Ramos (cell line): ENCODE data around the gene FCGR3A.
"Not testable (repeated sequence)": the region's sequence is repeated elsewhere in the genome, so short reads cannot be mapped to it uniquely, and the experiment has no call there.

Source experiments
- in situ Hi-C: fragments of 300-500 bp; cut with MboI; formaldehyde crosslinking; loops from one replicate; pipeline ENCODE4 v1.14.3; 2022; ENCODE audit warnings: low sequenced_read_pairs; ENCODE audit not compliant: unreplicated experiment

FCGR3A gene

DNA sequence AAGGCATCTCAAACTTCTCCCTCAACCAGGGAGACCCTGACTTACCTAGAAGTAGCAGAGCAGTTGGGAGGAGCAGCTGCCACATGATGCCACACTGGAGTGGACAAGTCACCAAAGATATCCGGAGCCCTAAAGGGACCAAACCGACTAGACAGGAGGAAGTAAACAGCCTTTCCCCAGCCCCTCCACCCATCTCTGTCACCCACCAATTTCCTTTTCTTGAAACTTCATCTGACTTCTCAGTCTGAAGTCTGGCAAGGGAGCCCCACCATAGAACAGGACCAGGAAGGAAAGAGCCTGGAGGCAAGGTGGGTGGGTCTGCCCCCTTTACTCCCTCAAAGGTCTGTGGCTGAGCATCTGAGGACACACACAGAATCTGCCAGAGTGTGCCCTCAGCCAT, at the start of gene FCGR3A:
TSS of gene FCGR3A (minus strand) at position 167 of the 400 bp plus-strand sequence. CDS start at position 85, 82 bp downstream.
- in situ Hi-C loops, result no loop called here

DNA sequence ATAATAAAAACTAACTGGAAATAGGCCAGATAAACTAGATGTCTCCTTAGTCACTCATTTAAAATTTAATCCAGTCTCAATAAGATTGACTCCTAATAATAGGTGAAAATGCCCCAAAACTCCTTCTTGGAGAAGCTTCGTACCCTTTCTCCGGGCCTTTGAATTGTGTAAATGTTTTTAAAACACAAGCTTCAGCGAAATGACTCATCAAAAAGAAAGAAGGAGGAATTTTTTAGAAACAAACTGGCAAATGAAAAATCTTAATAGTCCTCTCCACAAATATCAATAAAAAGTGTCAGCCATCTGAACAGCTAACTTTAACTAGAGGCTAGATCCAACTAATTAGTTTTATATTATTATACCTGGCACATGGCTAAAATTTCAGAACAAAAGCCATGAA, 47.5 kb upstream of the FCGR3A start:
- in situ Hi-C loops, result not testable (repeated sequence)

DNA sequence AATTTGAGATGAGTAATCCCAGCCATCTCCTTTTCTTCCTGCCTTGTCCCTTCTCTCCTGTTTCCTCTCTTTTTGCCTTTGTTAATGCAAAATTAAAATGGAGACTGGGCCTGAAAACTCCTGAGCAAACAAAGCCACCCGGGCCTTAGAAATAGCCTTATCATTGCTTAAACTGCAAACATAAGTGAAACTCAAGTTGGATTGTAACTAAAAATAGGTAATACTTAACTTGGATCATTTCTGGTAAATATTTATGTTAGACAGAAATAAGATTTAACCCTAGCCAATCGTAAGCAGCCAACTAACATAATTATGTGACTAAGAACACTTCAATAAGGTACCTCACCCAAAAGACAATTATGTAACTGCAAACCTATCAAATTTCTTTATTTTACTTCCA, 46.0 kb upstream of the FCGR3A start:
- in situ Hi-C loops, result not testable (repeated sequence)

DNA sequence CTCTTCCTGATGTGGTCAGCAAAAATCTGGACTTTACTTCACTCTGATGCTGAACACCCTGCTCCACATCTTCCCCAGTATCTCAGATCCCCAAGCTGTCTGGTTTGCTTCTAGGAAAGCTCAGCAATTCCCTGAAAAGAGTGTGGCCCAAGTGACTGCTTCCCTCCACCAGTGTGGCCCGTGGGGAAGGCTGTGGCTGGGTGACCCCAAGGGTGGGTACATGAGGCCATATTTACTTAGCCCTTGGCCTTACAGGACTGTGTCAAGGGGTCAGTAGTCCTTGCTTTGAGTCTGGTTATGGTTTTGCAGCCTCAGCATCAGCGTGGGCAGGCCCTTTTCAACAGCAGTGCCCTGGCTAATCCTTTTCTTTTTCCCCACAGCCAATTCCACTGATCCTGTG, 45.6 kb upstream of the FCGR3A start:
- in situ Hi-C loops, result not testable (repeated sequence)

DNA sequence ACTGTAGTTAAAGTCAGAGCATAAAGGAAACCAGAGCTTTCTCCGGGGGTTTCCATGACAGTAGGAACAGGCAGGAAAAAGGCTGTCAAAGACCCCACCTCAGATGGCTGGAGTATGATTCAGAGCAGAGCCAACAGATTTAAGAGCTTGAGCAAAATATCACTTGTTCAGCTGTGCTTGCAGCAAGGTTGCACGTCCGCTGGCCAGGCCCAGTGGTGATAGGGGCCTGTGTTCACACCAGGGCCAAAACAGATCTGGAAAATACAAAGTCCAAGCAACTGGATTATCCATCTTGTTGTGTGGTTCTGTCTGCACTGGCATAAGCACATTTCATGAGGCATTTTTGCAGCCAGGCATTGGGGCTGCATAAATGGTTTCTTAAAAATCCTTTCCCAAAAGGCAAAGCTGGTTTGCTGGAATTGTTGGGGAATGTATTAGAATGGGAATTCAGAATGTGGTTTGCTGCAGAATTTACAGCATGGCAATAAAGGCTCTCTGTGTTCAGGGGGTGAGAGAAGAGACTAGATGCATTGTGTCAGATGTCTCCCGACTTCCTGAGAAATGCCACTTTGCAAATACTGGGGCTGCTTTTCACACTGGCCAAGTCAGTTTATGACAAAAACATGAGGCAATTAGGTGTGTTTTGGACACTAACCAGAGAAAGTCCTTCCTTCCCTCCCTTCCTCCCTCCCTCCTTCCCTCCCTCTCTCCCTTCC, 44.8 kb upstream of the FCGR3A start:
- in situ Hi-C loops, result not testable (repeated sequence)

DNA sequence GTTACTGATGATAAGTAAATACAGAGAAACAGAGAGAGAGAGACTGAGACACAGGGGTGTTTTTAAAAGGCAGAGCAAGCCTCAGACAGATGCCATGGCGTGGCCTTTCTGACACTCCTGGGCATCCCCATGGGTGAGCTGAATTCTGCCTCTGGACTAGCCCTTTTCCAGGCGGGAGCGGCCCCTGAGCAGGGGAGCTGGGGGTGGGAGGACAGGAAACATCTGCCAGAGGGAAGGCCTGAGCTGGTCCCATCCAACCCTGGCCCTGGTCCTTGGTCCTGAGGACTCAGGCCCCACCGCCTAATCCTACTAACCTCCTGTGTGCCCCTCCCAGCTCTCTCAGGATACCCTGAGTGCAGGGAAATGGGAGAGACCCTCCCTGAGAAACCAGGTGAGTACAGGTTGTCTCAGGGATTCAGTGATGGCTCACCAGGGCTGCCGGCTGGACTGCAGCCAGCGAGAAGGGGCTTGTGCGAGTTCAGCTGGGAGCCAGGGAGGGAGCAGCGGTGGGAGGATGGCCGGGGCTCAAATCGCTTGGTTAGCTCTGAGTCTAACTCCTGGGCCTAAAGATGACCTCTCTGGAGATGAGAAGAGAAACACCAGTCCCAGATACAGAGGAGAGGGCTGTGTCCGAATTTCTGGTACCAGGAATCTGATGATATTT, 43.6 kb upstream of the FCGR3A start:
- in situ Hi-C loops, result not testable (repeated sequence)

DNA sequence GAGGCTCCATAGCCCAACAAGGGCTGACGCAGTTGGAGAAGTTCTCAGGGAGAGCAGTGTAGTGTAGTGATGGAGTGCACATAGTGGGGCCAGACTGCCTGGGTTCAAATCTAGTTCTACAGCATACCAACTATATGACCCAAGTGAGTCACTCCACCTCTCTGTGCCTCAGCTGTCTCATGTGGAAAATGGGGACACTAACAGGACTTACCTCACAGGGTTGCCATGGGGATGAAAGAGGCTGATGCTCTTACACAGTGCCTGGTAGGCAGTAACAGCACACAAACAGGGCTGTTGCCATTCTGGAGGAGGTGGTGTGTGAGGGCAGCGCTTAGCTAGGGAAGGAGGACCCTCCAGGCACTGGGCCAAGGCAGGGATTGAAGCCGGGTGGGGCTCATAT, 43.0 kb upstream of the FCGR3A start:
- in situ Hi-C loops, result not testable (repeated sequence)

DNA sequence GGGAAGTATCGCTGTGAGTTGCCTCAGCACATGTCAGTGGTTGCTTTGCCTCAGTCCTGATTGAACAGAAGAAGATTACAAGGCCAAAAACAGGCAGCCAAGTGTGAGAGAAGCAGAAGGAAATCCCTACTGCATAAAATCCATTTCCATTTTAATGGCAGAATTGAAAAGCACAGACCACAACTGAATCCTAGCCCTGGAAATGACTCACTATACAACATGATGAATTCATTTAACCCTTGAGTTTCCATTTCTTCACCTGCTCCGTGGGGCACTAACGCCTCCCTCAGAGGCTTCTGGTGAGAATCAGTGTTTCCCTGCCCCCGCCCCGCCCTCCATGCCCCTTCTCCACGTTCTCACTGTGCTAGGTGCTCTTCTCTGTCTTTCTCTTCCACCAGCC, 40.3 kb upstream of the FCGR3A start:
- in situ Hi-C loops, result not testable (repeated sequence)

DNA sequence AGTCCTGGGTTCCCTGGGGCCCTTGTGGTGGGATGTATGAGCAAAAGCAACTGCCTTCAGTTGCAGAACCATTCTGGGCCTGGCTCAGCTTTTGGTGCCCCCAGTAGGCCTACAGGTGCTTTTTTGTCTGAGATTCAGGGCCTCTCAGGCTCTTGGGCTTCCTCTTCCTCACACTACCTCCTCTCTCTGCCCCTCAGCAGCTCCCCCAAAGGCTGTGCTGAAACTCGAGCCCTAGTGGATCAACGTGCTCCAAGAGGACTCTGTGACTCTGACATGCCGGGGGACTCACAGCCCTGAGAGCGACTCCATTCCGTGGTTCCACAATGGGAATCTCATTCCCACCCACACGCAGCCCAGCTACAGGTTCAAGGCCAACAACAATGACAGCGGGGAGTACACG, 39.7 kb upstream of the FCGR3A start:
- in situ Hi-C loops, result not testable (repeated sequence)

DNA sequence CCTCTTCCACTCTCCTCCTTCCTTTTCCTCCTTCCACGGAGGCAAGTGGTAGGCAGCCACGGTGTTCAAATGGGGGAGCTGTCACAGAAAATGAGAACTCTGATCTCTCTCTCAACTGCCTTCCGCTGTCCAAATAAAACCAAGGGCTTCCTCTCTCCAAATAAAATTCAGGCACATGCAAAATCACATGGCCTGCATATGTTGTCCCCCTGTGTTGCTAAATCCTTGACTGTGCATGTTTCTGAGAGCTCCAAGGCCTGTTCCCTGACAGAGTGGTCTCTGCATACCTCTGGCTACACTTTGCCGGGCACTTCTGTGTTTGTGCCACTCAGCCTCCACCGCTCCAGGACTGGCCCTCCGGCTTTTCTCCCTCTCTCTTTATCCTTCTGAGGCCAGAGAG, 39.0 kb upstream of the FCGR3A start:
- in situ Hi-C loops, result not testable (repeated sequence)

DNA sequence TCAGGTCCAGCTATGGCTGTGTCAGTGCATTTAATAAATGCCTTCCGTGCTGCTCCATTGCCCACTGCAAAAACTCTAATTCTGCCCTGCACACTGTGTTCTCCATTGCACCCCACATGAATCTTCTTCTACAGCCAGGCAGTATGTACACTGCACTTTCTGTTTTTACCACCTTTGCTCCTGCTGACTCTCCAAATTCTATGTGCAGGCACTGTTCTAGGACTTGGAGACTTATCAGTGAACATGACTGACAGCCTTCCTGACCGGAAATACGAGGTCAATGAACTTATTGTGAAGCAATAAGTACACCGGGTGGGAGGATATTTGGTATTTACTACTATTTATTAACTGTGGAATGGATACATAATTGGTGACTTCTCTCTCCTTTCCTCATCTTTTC, 33.3 kb upstream of the FCGR3A start:
- in situ Hi-C loops, result not testable (repeated sequence)

DNA sequence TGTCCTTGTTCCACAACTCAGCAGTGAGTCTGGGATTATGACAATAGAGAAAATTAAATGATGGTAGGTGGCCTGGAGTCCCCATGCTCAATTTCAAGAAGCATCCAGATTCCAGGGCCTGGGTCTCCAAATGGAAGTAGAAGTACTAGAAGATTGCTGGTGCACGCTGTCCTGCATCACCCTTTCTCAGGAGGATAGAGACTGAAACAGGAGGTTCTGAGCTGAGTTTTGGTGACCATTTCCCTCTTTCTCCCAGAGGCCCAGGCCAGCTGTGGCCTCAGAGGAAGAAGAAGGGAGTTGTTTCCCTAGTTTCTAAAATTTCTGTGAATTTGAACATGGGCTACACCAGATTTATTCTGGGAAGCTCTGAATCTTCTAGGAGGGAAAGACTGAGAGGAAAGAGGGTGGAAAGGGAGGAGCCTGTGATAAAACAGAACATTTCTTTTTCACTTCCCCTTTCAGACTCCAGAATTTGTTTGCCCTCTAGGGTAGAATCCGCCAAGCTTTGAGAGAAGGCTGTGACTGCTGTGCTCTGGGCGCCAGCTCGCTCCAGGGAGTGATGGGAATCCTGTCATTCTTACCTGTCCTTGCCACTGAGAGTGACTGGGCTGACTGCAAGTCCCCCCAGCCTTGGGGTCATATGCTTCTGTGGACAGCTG, 31.4 kb upstream of the FCGR3A start:
- in situ Hi-C loops, result not testable (repeated sequence)

DNA sequence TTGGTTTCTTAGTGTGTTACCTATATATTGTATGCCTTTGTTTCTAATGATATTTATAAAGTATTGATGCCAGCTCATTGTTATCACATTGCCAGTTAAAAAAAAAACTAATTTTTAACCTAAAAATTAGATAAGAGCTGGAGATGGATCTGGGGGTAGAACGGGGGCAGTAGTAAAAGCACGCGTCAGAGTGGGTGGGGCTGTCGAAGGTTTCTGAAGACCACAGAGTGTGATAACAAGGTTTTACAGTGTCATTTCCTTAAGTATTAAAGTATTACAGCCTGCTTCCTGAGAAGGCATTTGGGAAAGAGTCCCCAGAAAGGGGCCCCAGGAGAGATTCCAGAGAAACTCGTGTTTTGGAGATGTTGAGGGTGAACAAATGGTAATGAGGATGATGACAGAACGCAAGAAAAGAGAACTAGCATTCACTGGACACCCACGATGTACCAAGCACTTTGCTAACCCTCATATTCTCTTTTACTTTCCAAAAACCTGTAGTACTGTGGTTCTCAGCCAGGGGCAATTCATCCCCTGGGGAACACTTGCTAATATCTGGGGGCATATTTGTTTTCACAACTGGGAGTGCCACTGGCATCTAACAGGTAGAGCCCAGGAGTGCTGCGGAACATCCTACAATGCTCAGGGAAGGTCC, 30.4 kb upstream of the FCGR3A start:
- in situ Hi-C loops, result not testable (repeated sequence)

DNA sequence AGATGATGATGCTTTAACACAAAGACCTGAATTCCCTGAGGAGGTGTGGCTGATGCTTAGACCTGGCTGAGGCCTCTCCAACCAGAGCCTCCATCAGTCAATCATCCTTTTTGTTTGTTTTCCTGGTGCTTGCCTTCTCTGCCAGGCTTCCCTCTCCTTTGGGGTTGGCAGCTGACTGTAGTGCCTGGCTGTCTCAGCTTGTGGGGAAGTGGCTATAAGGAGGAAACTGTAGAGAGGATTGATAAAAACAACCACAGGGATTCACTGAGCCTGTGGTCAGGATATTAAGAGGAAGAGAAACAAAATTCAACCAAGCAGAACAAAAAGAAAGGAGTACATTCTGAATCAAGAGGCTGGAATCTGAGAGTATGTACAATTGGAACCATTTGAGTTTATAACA, 27.1 kb upstream of the FCGR3A start:
- in situ Hi-C loops, result not testable (repeated sequence)

DNA sequence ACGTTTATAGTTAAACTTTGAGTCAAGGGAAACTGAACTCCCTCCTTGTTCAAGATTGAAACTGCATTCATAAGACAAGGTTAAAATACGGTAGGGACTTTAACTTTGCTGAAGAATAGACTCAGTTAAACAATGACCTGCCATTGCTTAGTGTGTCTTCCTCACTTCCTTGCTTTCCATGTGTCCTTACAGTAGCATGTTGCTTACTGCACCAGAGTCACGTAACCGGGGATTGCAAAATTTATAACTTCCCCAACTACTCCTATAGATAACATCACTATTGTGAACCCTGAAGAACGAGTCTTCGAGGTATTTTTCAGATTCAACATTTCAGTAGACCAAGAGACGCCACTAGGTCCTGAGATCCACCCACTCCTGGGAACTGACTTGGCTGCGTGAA, 22.1 kb upstream of the FCGR3A start:
- in situ Hi-C loops, result not testable (repeated sequence)

DNA sequence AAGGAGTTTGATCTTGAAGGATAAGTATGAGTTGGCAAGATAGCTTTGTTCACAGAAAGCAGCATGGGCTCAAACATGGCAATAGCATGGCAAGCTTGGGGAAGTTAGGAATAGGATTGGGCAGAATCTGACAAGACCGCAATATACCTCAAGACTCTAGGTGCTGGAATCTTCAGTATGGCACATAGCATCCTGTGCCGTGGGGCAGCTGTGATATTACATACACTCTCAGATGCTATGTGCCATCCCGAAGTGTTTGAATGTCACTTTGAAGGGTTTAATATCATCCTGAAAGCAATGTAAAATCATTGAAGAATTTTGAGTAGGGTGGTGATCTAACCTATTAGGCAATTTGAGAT, 17.0 kb upstream of the FCGR3A start:
- in situ Hi-C loops, result loop anchor here (10.0 kb wide), 1 partner anchor 178 kb away; the partner anchor contains the start of gene DUSP12

DNA sequence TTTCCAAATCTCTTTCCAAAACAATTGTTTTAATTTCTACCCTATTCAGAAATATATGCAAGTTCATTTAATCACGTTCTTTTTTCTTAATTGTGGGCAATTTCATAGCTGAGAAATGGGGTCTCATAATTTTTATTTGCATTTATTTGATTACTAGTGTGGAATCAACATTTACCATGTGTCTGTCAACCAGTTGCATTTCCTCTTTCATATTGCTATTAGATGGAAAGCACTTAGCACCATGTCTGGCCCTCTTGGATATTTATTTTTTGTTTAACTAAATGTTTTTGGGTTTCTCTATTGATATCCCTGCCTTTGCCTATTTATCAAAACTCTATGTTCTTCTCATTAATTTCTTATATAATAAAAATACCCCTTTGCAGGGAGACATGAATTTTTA, 13.9 kb upstream of the FCGR3A start:
- in situ Hi-C loops, result loop anchor here (10.0 kb wide), 1 partner anchor 181 kb away; the partner anchor contains the start of gene DUSP12

DNA sequence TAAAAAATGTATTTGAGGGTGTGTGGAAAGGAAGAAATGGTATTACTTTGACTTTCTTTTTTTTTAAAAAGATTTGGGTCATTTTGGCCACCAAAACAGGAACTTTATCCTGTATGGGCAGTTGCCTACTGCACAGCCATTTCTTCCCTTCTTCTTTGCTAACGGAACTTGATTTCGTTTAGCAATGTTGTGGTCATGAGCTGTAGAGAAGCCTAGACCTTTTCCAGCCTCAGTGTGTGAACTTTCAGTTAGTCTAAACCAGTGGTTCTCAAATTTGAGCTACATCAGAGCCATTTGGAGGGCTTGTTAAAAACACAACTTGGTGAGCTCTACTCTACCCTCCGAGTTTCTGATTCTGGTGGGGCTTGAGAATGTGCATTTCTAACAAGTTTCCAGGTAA, 12.8 kb upstream of the FCGR3A start:
- in situ Hi-C loops, result loop anchor here (10.0 kb wide), 1 partner anchor 182 kb away; the partner anchor contains the start of gene DUSP12

DNA sequence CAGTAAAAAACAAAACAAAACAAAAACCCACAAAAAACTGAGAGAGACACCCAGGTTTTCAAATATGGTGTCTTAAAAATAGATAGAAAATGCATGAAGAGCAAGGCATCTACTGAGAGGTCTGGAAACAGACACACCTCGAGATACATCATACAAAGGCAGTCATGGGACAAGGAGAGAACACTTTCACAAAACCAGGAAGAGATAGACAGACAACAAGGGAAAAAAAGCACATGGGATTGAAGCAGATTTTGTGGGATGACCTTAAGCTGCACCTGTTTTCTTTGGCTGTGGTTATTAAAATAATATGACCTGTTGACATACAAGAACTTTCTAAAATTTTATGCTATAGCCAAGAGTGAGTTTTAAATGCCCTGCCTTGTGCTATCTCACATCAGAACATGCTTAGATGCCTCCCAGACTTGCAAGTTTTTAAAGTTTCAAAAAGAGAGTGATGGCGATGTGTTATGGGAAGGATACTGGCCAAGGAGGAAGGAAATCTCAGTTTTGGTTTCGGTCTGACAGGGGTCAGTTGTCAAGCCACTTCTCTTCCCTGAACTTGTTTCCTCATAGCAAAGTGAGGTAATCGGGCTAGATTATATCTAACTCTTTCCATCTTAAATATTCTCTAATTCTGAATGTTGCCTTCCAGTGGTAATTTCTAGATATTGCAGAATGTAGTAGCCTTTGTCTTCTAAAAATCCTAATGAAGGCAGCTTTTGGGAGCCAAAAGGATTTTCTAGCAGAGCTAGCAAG, 11.5 kb upstream of the FCGR3A start:
- in situ Hi-C loops, result loop anchor here (10.0 kb wide), 1 partner anchor 184 kb away; the partner anchor contains the start of gene DUSP12
